NOMO-1 treated with DMSO at 0.1 percent for 48 hours (cell line): ENCODE data around the gene NTNG2.

Source experiments
- DNase-seq: peaks from one replicate; lab custom pipeline; 2025; ENCODE audit not compliant: unreplicated experiment; lab: John Stamatoyannopoulos, UW

Gene NTNG2

DNA sequence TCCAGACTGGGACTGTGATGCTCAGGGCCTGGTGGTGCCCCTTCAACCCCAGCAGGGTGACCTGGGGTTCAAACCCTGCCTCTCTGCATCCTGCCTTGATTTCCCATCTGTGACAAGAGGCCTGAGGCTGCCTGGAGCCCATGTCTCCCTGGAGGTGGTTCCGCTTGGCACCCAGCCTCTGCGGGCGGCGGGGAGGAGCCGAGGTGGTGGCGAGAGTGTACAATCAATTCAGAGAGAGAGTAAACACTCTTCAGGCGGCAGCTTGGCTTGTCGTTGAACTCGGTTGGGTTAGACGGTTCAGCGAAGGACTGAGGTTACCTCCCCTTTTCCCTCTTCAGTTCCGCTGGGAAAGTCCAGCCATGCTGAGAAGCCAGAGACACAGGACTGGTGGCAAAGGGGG lies 39.3 kb downstream of the NTNG2 start:
- DNase-seq, result no peak

DNA sequence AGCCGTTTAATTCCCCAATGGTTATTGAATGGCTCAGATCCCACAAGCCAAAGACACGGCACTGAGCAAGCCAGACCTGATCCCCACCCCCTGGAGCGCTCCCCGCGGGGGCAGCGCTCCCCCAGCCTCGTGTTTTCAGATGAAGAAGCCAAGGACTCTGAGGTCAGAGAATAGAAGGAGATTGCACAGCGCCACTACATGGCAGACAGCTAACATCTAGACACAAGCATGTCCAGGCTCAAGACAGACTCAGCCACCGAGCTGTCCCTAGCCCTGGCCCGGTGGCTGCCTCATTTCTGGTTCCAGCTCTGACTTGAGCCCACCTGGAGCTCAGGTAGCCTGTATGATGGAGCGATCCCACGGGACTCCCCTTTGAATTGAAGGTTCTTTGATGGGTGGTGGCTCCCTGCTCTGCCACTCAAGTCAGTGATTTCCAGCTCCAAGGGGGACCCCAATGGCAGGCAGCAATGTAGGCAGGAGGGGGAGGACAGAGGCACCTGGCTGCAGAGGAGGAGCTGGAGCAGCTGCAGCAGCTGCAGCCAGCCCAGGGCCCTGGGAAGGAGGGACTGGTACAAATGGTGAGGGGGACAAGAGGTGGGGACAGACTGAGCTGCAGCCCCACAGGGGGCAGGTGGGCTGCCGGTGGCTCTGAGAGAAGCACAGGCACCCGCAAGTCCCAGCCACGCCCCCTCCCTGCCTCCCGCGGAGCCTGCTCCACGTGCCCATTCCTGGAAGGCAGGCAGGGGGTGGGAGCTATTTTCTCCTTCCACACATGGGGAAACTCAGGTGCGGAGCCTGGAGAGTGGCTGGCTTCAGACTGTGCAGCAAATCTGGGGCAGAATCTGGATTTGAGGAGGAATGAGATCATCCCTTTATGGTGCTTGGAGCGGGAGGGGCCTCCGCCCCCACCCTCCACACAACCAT lies 40.2 kb downstream of the NTNG2 start:
- no peak for DNase-seq

DNA sequence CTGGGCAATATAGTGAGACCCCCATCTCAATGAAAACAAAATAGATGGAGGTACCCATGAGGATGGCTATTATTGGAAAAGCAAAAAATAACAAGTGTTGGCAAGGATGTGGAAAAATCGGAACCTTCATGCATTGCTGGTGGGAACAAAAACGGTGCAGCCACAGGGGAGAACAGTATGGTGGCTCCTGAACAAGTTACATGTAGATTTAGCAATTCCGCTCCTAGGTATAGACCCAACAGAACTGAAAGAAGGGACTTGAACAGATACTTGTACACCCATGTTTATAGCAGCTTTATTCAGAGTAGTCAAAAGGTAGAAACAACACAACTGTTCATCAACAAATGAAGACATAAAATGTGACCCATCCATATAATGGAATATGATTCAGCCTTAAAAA lies 43.0 kb downstream of the NTNG2 start:
- no peak for DNase-seq

DNA sequence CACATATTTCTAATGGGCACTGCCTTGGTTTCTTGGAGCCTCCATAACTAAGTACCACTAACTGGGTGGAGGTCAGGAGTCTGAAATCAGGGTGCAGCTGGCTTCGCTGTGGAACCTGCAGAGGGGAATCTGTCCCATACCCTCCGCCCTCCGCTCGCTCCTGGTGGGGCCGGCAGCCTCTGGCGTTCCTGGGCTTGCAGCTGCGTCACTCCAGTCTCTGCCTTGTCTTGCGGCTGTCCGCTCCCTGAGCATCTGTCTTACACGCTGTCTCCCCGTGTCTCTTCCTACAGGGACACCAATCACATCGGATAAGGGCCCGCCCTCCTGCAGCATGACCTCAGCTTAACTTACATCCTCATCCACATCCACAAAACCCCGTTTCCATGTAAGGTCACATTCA lies 45.4 kb downstream of the NTNG2 start:
- no peak for DNase-seq

DNA sequence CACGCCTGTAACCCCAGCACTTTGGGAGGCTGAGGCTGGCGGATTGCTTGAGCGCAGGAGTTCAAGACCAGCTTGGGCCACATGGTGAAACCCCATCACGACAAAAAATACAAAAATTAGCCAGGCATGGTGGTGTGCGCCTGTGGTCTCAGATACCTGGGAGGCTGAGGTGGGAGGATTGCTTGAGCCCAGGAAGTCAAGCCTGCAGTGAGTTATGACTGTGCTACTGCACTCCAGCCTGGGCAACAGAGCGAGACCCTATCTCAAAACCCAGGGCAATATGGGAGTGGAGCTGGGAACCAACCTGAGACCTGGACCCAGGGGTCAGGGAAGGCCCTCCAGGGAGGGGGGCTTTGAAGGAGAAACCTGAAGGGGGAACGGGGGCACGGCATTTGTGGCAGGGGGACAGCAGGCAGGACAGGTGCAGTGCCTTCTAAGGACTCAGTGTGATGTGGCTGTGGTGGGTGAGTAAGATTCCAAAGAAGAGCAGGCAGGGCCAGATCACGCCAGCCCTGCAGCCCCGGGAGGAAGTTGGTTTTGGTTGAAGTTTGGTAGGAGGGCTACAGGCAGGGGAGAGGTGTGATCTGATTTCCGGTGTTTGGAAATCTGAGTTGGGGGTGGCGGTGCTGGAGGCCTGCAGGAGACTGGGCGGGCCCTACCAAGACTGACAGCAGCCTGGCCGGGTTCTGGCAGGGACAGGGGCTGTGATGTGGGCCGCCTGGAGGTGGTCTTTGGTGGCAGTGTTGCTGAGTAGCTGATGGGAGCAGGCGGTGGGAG lies 46.2 kb downstream of the NTNG2 start:
- DNase-seq, result no peak

DNA sequence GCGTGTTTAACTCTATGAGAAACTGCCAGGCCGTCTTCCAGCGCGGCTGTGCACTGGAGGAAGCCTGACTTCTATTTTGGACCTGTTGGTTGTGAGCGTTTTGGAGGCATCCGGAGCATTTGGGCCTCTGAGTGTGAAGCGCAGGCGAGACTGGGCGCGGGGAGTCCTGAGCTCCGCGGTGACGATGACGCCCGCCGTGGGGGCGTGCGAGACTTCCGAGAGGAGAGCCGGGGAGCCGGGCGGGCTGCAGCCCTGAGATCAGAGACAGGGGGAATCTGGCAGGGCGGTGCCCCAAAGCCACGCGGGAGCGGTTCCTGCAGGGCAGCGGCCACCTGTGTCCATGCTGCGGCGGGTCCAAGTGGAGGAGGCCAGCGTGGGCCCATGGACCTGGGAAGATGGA lies 47.4 kb downstream of the NTNG2 start:
- no peak for DNase-seq

DNA sequence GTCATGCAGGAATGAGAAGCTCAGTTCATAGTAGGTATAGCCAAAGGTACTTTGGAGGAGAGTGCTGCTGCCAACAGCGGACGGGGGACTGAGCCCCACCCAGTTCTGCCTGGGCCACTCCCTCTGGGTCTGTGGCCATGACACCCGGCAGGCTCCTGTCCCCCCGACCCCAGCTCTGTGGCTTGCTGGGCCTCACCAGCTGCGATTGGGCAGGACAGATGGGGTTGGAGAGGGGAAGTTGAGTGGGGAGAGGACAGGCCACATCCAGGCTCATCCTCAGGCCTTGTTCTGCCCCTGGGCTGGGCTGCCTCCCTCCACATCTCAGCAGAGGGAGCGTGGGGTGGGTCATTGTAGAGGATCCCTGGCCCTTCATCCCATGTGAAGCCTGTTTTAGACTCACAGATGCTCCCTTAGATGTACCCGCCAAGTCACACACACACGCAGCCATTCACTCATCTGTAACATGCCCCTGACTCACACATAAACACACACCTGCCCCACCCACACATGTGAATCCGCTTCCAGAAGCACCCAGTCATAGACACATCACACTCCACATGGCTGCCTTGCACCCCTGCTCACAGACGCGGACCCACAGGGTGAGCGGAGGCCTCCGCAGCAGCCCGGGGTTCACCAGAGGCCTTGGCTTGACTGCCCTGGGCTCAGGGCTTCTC lies 48.8 kb downstream of the NTNG2 start:
- no peak for DNase-seq

DNA sequence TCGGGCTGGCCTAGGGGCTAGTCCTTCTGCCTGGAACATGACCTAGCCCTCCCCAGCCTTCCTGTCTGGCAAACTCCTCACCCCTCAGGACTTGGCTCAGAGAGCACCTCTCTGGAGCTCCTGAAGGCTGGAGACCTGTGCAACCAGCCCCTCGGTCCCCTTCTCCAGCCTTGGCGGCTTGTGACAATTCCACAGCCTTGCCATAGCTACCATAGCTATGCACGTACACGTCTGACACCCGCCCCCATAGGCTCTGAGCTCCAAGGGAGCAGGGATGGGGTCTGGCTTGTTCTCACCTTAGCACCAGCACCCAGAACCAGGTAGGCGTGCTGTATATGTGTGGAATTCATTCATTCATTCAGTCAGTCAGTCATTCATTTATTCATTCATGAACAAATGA lies 49.7 kb downstream of the NTNG2 start:
- no peak for DNase-seq

DNA sequence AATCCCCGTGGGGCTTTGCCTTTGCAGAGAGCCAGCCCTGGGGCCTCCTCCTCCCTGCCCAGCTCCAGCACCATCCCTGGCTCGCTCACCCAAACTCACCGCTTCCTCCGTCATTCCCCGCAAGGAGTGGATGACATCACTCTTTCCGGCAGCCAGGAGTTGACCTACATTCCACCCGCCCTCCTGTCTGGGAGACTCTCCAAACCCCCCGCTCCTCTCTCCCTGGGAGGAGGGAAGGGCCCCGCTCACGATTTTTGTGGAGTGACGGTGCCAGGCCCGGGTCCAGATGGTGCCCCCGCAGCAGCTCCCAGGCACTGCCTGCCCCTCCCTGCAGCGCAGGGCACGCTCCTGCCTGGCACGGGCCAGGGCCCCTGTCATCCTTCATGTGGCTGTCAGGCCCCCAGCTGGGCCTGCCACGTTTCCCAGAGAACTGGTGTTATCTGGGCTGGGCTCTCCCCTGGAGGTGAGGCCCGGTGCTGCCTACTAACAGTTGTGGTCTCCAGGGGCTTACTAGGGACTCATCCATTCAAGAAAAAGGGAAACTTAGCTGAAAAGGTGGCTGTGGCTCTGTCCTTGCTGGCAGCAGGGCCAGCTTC lies 52.3 kb downstream of the NTNG2 start:
- DNase-seq, result no peak

DNA sequence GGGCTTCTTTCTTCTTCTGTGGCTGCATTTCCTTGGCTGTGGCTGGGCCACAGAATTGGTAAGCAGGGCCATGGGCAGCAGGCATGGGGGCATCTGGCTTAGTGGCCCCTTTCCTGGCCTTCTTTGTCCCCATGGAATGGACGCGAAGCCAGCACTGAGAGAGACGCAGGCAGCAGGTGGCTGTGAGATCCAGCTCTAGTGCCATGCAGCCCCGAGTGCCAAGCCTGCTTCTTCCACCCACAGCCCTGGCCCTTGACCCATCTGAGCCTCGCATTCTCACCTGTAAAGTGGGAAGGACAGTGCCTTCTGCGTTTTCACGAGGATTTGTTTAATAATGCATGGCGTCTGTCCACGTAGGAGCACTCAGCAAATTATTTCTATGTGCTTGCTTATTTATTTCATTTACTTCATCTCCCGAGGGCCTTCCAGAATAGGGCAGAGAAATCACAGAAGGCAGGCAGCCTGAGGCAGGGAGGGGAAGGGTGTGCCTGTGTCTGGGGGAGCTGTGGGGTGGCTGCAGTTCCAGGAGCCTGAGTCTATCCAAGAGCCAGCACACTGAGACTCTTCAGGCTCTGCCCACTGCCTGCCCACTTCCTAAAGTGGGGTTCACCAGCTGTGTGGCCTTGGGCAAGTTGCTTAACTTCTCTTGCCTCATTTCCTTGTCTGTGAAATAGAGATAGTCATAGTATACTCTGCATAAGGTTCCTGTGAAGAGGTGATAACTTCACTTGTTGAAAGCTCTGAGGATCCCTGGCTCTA lies 55.2 kb downstream of the NTNG2 start:
- DNase-seq, result peak; percentile 43

DNA sequence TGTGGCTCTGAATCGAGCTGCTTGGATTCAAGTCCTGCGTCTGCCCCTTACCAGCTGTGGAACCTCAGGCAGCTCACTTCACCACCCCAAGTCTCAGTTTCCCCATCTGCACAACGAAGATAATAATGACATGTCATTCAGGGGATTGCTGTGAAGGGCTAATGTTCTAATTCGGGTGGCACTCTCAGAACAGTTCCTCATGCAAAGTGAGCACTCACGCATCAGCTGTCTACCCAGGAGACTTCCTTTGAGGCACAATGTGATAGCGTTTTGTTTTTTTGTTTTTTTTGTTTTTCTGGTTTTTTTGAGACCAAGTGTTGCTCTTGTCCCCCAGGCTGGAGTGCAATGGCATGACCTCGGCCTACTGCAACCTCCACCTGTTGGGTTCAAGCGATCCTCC lies 56.4 kb downstream of the NTNG2 start:
- no peak for DNase-seq

DNA sequence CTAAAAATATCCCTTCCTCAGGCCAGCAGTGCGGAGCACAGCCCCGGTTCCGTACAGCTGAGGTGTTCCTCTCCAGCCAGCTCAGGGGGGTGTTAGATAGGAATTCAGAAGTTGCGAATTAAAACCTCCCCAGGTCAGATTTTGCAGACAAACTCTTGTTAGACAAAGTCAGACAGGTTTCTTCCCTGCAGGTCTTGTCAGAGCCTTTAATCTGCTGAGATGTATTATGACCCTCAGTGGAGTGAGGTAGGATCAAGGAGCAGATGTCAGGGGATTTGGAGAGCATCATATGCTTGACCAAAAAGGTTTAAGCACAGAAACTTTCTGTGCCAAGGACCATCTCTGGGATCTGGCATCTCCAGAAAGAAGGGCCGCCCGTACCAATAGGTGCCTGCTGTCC lies 60.1 kb downstream of the NTNG2 start:
- DNase-seq, result no peak

DNA sequence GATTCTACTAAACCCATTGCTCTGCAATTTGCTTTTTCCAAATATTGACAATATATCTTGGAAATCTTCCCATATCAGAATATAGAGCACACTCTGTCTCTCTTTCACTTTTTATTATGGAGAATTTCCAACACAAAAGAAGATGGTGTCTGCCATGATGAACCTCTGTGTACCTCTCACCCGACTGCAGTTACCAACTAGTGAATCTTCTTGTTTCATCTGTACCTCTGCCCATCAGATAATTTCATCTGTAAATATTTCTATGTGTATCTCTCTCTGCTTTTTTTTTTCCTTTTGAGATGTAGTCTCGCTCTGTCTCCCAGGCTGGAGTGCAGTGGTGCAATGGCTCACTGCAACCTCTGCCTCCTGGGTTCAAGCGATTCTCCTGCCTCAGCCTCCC lies 62.8 kb downstream of the NTNG2 start:
- DNase-seq, result no peak

DNA sequence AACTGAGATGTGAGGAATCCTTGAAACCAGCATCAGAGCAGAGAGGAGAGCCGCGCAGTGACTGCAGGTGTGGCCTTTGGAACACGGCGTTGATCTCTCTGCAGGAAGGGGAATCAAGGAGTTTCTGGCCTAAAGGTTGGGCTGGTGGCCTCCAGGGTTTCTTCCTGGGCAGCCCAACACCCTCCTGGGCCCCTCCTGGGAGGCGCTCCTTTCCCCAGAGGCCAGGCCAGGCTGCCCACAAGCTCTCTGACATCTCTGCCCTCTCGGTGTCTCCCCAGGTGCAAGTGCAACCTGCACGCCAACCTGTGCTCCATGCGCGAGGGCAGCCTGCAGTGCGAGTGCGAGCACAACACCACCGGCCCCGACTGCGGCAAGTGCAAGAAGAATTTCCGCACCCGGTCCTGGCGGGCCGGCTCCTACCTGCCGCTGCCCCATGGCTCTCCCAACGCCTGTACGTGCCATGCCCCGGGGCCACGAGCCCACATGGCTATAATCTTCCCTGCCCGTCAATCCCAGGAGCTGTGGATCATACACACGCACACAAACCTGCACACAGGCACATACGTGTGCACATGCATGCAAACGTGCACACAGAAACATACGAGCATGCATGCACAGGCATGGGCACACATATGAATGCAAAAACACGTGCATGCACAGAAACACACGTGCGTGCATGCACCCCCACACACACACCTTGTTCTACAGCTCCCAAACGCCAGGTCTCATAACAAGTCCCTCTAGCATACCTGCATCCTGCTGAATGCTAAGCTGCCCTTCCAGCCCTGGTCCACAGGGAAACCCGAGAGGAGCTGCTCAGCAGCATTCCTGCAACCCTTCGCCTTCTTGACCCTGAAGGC lies 64.9 kb downstream of the NTNG2 start:
- no peak for DNase-seq

DNA sequence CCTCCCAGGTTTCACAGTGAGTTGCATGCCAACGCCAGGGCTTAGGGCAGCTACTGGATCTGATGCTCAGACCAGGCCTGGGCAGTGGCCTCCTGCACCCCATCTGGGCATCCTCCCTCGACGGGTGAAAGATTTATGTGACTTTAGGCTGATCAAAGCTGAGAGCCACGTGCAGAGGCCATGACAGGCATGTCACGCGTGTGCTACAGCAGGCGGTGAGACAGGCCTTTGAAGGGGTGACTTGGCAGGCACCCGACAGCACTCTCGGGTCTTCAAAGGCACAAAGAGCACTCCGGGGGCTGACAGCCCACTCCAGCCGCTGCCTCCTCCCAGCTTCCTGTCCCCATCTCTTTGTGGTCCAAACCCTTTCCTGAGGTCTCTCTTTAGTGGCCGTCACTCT lies 66.2 kb downstream of the NTNG2 start:
- DNase-seq, result no peak

DNA sequence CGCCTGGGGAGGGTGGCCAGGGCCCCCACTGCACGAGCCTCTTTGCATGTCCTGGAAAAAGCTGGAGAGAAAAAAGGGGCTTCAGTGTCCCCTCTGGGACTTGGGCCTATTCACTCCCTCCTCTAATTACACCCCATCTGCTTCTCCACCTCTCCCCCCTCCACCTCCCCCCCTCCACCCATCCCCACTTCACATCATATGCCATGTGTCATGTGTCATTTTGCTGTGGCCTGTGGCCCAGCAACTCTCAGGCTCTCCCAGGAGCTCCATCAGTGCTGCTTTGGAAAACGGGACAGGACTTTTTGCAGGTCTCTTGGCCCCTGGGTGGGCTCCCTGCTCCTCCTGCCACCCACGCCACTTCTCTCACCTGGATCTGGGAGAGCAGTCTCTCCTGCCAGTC lies 68.7 kb downstream of the NTNG2 start:
- DNase-seq, result no peak

DNA sequence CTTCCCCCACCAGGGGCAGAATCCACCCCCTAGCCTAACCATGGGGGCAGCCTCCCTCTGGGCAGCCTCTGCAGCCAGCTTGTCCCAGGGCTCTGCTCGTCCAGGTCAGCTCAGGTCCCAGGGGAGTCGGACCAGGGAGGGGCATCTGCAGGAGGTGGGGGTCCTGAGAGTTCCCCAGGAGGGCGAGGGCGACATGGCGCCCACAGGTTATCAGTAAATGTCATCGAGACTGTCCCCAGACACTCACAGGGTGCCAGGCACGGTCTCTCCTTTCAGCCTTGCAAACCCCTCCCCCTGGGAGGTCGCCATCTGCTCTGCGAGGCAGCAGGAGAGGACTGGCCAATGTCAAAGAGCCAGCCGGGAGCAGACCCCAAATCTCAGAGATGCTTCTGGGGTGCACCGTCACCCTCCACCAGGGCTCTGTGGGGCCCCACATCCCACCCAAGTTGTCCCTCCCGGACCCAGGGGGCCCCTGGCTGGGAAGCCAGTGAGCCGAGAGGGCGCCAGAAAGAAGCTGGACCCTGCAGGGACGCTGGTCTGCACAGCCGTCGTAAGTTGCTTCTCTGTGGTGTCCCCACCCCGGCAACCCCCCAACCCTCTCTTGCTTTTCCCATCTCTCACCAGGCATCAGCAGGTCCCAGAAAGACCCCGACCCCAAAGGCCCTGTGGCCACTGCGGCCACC lies 69.3 kb downstream of the NTNG2 start:
- no peak for DNase-seq

DNA sequence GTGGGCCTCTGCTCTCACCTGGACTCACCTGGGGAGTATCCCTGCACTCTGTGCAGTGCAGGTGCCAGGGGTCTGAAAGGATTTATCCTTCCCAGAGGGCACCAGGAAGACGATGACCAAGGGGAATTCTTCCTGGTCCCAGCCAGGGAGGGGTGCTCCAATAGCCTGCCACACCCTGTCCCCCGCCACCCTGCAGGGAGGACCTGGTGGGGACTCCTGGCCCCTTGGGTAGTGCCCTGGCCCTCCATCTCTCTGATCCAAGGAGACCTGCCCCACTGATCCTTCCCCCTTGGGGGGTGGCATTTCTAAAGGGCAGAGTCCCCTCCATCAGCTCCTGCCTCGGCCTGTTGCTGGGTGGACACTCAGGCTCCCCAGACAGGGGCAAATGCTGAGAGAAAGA lies 70.7 kb downstream of the NTNG2 start:
- no peak for DNase-seq

DNA sequence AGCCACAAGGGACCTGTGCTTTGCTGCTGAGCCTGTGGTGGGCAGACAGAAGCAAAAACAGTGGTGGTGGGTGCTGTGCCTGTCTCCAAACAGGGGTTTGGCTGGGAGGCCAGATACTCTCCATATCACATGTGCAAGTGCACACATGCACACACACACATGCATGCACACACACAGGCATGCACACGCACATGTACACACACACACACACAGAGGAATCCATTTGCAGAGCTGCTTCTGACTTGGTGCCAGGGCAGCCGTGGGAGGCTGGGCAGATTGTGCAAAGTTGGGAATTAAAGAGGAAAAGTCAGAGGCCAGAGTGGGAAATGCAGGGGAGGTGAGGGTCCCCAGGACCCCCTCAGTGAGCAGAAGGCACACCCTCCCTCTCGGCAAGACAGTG lies 71.3 kb downstream of the NTNG2 start:
- no peak for DNase-seq
